ENCODE measurements around the gene GLDN.

DNA sequence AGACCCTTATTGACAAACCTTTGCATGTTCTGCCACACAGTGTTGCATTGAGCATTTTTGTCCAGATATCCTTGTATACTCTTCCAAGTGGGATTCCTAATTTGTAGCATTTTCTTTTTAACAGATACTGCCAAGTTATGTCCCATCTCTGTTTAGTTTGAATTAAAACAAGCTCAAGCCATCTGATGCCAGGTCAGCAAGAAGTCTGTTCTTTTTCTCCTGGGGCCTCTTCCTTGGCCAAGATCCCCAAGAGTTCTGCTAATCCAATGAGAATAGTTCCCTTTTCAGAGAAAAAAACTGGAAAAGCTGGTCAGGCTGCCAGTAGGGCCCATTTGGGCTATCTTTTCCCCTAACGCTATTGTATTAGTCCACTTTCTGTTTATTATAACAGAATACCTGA is 29.8 kb downstream of the GLDN start:
- TF ChIP-seq CTCF (IDR thresholded peaks at IDR 0.05; ENCODE audit: poor library complexity, severe bottlenecking) (no peak), POLR2AphosphoS5 (IDR thresholded peaks at IDR 0.05) (no peak), EZH2 (IDR thresholded peaks at IDR 0.05; ENCODE audit: borderline replicate concordance, insufficient read depth, low read length, poor library complexity, severe bottlenecking) (no peak), REST (IDR thresholded peaks at IDR 0.05; ENCODE audit: borderline replicate concordance) (no peak), EP300 (conservative IDR thresholded peaks at IDR 0.05; ENCODE audit: poor library complexity, severe bottlenecking) (no peak), RAD21 (conservative IDR thresholded peaks at IDR 0.05) (no peak), TAF1 (IDR thresholded peaks at IDR 0.05; ENCODE audit: low read depth) (no peak)

Measured in neural cell (in vitro differentiated cells).